Kidney (tissue), 14 donors: ENCODE data around the gene JMJD4. TPM values are rescaled to one million over a fixed set of nuclear protein-coding genes. Genes with fewer than 3 reads are reported as not detected.

Experiments
- DNase-seq, 5 donors: peaks; one replicate each; pipeline ENCODE4 v3.0.0-alpha.2; 2013 to 2020
- FAIRE-seq: peaks from 2 replicates; lab custom pipeline; 2012; peaks lifted over from hg19 to GRCh38; lab: Jason Lieb, UNC
- H3K27ac ChIP-seq, 2 donors: one replicate each; pipeline ENCODE4 v1.7.0; 2013; ENCODE audit warnings: low read depth in 2 of 2, low read length in 2 of 2, inconsistent platforms in 1 of 2
- H3K27me3 ChIP-seq: one replicate; pipeline ENCODE4 v1.7.1; 2013; ENCODE audit warnings: low read length, inconsistent platforms; ENCODE audit not compliant: control insufficient read depth, insufficient read depth
- H3K36me3 ChIP-seq, 3 donors: one replicate each; pipeline versions ENCODE4 v1.7.0 to v1.7.1; 2013; ENCODE audit warnings: low read length in 3 of 3, control low read depth in 1 of 3, inconsistent platforms in 1 of 3; ENCODE audit not compliant: insufficient read depth in 3 of 3, control insufficient read depth in 2 of 3
- H3K4me1 ChIP-seq, 3 donors: one replicate each; pipeline versions ENCODE4 v1.7.0 to v1.7.1; 2013; ENCODE audit warnings: low read length in 3 of 3, inconsistent platforms in 1 of 3, low read depth in 1 of 3; ENCODE audit not compliant: control insufficient read depth in 2 of 3, insufficient read depth in 2 of 3
- H3K4me3 ChIP-seq, 3 donors: one replicate each; pipeline versions ENCODE4 v1.7.0 to v1.8.1; 2013; ENCODE audit warnings: low read length in 3 of 3, control low read depth in 1 of 3, inconsistent platforms in 1 of 3
- H3K9ac ChIP-seq, 3 donors: one replicate each; pipeline versions ENCODE4 v1.7.0 to v1.7.1; 2013; ENCODE audit warnings: low read length in 3 of 3, control low read depth in 1 of 3, inconsistent platforms in 1 of 3
- H3K9me3 ChIP-seq, 3 donors: one replicate each; pipeline versions ENCODE4 v1.7.0 to v1.7.1; 2013; ENCODE audit warnings: low read length in 3 of 3, control low read depth in 1 of 3, inconsistent platforms in 1 of 3; ENCODE audit not compliant: control insufficient read depth in 2 of 3, insufficient read depth in 1 of 3
- CTCF ChIP-seq: IDR thresholded peaks from 3 replicates; pipeline ENCODE4 v1.5.1; 2012; ENCODE audit warnings: mild to moderate bottlenecking, moderate library complexity, borderline replicate concordance; ENCODE audit not compliant: insufficient read depth; ENCODE audit errors: extremely low read depth
- intact Hi-C: fragments of 100-400 bp; cut with DNase I; formaldehyde crosslinking; loops from one replicate; pipeline ENCODE4 v1.11.1; 2022
- polyA plus RNA-seq: library from polyadenylated mRNA; stranded (reverse); fragments of 350-450 nt; fragmentation: Illumina TruSeq; extraction: RNeasy Lipid Tissue Mini Kit (QIAGEN cat#74804); gene quantifications from one replicate; pipeline ENCODE4 v1.2.3, GENCODE V29; 2014; ENCODE audit warnings: low read depth, low replicate concordance; ENCODE audit not compliant: insufficient read depth
- total RNA-seq: library from RNA; stranded (reverse); fragmentation: NEBNext Ultra II Directional; extraction: Animal tissue kit (Norgen Biotek cat#: 25700); gene quantifications from one replicate; pipeline ENCODE4 v1.2.1, GENCODE V29; 2021
- donor health status: control.
- donor health status: control.
- donor health status: control.
- donor health status: control.
- donor health status: control.
- donor health status: DM: yes; HTN: yes; CAD: no.
- donor health status: Normal renal cell carcinoma (clear cell type).

Gene JMJD4
- total and polyA plus RNA-seq, 2 donors from 2014 or later = 12.6 to 15.9 TPM

- H3K27ac ChIP-seq = no peak overlapping the region
These were observed 15.0 kb upstream of the JMJD4 start for GRCh38 chr1:227749916-227750710.

GRCh38 chr1:227749225-227749624, 14.1 kb upstream of the JMJD4 start:
- intact Hi-C loops = no loop called here
- Histone ChIP-seq H3K4me1 (no peaks in the 10 kb centered on the region), H3K9ac (no peak overlapping the region)

More at GRCh38 chr1:227749916-227750710, 15.0 kb upstream of the JMJD4 start:
- no peak overlapping the region for H3K9ac ChIP-seq
- intact Hi-C loops = no loop called here
- DNase-seq = peak in 1 of 5 donors; percentile 65
- no peak overlapping the region for H3K4me3 ChIP-seq
- no peaks in the 10 kb centered on the region for H3K9me3 ChIP-seq
- no peaks in the 10 kb centered on the region for H3K27me3 ChIP-seq
- peaks cover 3 to 10% (median 8%) of the 10 kb centered on the region in 3 donors for H3K36me3 ChIP-seq
- TF ChIP-seq CTCF = no peak
- no peak for FAIRE-seq
- H3K4me1 ChIP-seq = no peaks in the 10 kb centered on the region

GRCh38 chr1:227748496-227749182, 13.5 kb upstream of the JMJD4 start:
- no peak overlapping the region for H3K9ac ChIP-seq
- no peak for DNase-seq
- H3K36me3 ChIP-seq = peaks cover 3 to 10% (median 8%) of the 10 kb centered on the region in 3 donors
- FAIRE-seq = no peak
- H3K4me3 ChIP-seq = no peak overlapping the region
- intact Hi-C loops = no loop called here
- H3K27ac ChIP-seq = no peak overlapping the region
- no peaks in the 10 kb centered on the region for H3K9me3 ChIP-seq
- no peak for TF ChIP-seq CTCF
- H3K4me1 ChIP-seq = no peaks in the 10 kb centered on the region
- H3K27me3 ChIP-seq = no peaks in the 10 kb centered on the region

More at GRCh38 chr1:227749225-227749624, 14.1 kb upstream of the JMJD4 start:
- no peak for TF ChIP-seq CTCF
- DNase-seq (no peak), FAIRE-seq (no peak)
- Histone ChIP-seq H3K9me3 (no peaks in the 10 kb centered on the region), H3K36me3 (peaks cover 3 to 10% (median 8%) of the 10 kb centered on the region in 3 donors), H3K27me3 (no peaks in the 10 kb centered on the region), H3K4me3 (no peak overlapping the region), H3K27ac (no peak overlapping the region)
